Endometrial microvascular endothelial cells (primary cell): Measurements from ENCODE around the gene CDC123. TPM values are rescaled to one million over a fixed set of nuclear protein-coding genes. Genes with fewer than 3 reads are reported as not detected.
"Not testable (repeated sequence)": the region's sequence is repeated elsewhere in the genome, so short reads cannot be mapped to it uniquely, and the experiment has no call there.

Experiments used
- in situ Hi-C: cut with HindIII; loops from 2 replicates; pipeline ENCODE4 v1.10.0; 2017; ENCODE audit warnings: low sequenced_read_pairs, low pct_unique_long_range_greater_than_20kb; ENCODE audit errors: inconsistent ontology term
- total RNA-seq: library from RNA; depleted of rRNA; stranded (reverse); fragments of >200 nt; gene quantifications from one replicate; pipeline ENCODE4 v1.2.3, GENCODE V29; 2015; ENCODE audit errors: inconsistent ontology term

CDC123 gene
- total RNA-seq, result 179 TPM

GRCh38 chr10:12195603-12196506, at the start of gene CDC123, which contains the start of gene NUDT5:
CDC123 (plus strand) TSS chr10:12196188; CDS start chr10:12196246, 58 bp downstream.
NUDT5 (minus strand) TSS chr10:12195891; CDS start chr10:12186291, 9,600 bp downstream.
- in situ Hi-C loops, result no loop called here

GRCh38 chr10:12150163-12150562, 45.8 kb upstream of the CDC123 start:
- in situ Hi-C loops, result no loop called here

GRCh38 chr10:12154516-12154915, 41.5 kb upstream of the CDC123 start:
- in situ Hi-C loops, result no loop called here

- in situ Hi-C loops, result no loop called here
Observed at GRCh38 chr10:12156367-12157123, 39.4 kb upstream of the CDC123 start.

GRCh38 chr10:12158111-12158510, 37.9 kb upstream of the CDC123 start:
- in situ Hi-C loops, result no loop called here

GRCh38 chr10:12160664-12161063, 35.3 kb upstream of the CDC123 start:
- in situ Hi-C loops, result no loop called here

- in situ Hi-C loops, result no loop called here
Observed at GRCh38 chr10:12162927-12163326, 33.1 kb upstream of the CDC123 start.

- in situ Hi-C loops, result no loop called here
Observed at GRCh38 chr10:12164085-12164484, 31.9 kb upstream of the CDC123 start.

GRCh38 chr10:12165036-12165435, 31.0 kb upstream of the CDC123 start:
- in situ Hi-C loops, result no loop called here

GRCh38 chr10:12165999-12166775, 29.8 kb upstream of the CDC123 start:
- in situ Hi-C loops, result no loop called here

GRCh38 chr10:12171512-12171911, 24.5 kb upstream of the CDC123 start:
- in situ Hi-C loops, result not testable (repeated sequence)

- in situ Hi-C loops, result no loop called here
Observed at GRCh38 chr10:12177642-12178041, 18.3 kb upstream of the CDC123 start.

GRCh38 chr10:12179606-12180170, 16.3 kb upstream of the CDC123 start:
- in situ Hi-C loops, result no loop called here

GRCh38 chr10:12180221-12180974, 15.6 kb upstream of the CDC123 start:
- in situ Hi-C loops, result no loop called here

- in situ Hi-C loops, result no loop called here
Observed at GRCh38 chr10:12181065-12181775, 14.8 kb upstream of the CDC123 start.

- in situ Hi-C loops, result no loop called here
Observed at GRCh38 chr10:12184165-12184564, 11.8 kb upstream of the CDC123 start.

- in situ Hi-C loops, result no loop called here
Observed at GRCh38 chr10:12186323-12186722, 9.7 kb upstream of the CDC123 start.
